ENCODE measurements around the gene ATXN1.

Gene ATXN1

GRCh38 chr6:16716321-16716858 lies 44.9 kb downstream of the ATXN1 start:
- no peaks in the 10 kb centered on the region for H3K9me3 ChIP-seq (ENCODE audit: severe bottlenecking)
- H3K27ac ChIP-seq (ENCODE audit: poor library complexity, severe bottlenecking) = no peak overlapping the region
- H3K36me3 ChIP-seq (ENCODE audit: low read depth) = no peaks in the 10 kb centered on the region
- peaks cover 25% of the 10 kb centered on the region for H3K4me1 ChIP-seq (ENCODE audit: insufficient read depth, poor library complexity, severe bottlenecking)
- TF ChIP-seq CTCF (IDR thresholded peaks at IDR 0.05; ENCODE audit: poor library complexity, severe bottlenecking) = no peak
- DNase-seq (ENCODE audit: low spot score) = no peak
- no peak for ATAC-seq (ENCODE audit: low read depth)
- H3K27me3 ChIP-seq (ENCODE audit: insufficient read depth, poor library complexity, severe bottlenecking) = no peaks in the 10 kb centered on the region
- H3K4me3 ChIP-seq (ENCODE audit: severe bottlenecking) = no peak overlapping the region

GRCh38 chr6:16713597-16713996 lies 47.7 kb downstream of the ATXN1 start:
- no peak overlapping the region for H3K4me3 ChIP-seq (ENCODE audit: severe bottlenecking)
- H3K27ac ChIP-seq (ENCODE audit: poor library complexity, severe bottlenecking) = peak overlapping the region; percentile 84
- H3K4me1 ChIP-seq (ENCODE audit: insufficient read depth, poor library complexity, severe bottlenecking) = peaks cover 30% of the 10 kb centered on the region
- H3K9me3 ChIP-seq (ENCODE audit: severe bottlenecking) = no peaks in the 10 kb centered on the region
- H3K36me3 ChIP-seq (ENCODE audit: low read depth) = no peaks in the 10 kb centered on the region
- H3K27me3 ChIP-seq (ENCODE audit: insufficient read depth, poor library complexity, severe bottlenecking) = no peaks in the 10 kb centered on the region
- TF ChIP-seq CTCF (IDR thresholded peaks at IDR 0.05; ENCODE audit: poor library complexity, severe bottlenecking) = no peak
- no peak for DNase-seq (ENCODE audit: low spot score)
- ATAC-seq (ENCODE audit: low read depth) = no peak

GRCh38 chr6:16712931-16713484 lies 48.3 kb downstream of the ATXN1 start:
- ATAC-seq (ENCODE audit: low read depth) = peak; percentile 78
- Histone ChIP-seq H3K4me1 (ENCODE audit: insufficient read depth, poor library complexity, severe bottlenecking) (peaks cover 30% of the 10 kb centered on the region), H3K27me3 (ENCODE audit: insufficient read depth, poor library complexity, severe bottlenecking) (no peaks in the 10 kb centered on the region), H3K27ac (ENCODE audit: poor library complexity, severe bottlenecking) (peak overlapping the region; percentile 84), H3K36me3 (ENCODE audit: low read depth) (no peaks in the 10 kb centered on the region), H3K9me3 (ENCODE audit: severe bottlenecking) (no peaks in the 10 kb centered on the region), H3K4me3 (ENCODE audit: severe bottlenecking) (no peak overlapping the region)
- no peak for DNase-seq (ENCODE audit: low spot score)
- TF ChIP-seq CTCF (IDR thresholded peaks at IDR 0.05; ENCODE audit: poor library complexity, severe bottlenecking) = peak; percentile 66

GRCh38 chr6:16712255-16712930 lies 48.9 kb downstream of the ATXN1 start:
- no peak overlapping the region for H3K4me3 ChIP-seq (ENCODE audit: severe bottlenecking)
- peak overlapping the region; percentile 84 for H3K27ac ChIP-seq (ENCODE audit: poor library complexity, severe bottlenecking)
- peaks cover 35% of the 10 kb centered on the region for H3K4me1 ChIP-seq (ENCODE audit: insufficient read depth, poor library complexity, severe bottlenecking)
- ATAC-seq (ENCODE audit: low read depth) (no peak; the same call in 2 of the 3 replicates), DNase-seq (ENCODE audit: low spot score) (no peak)
- H3K36me3 ChIP-seq (ENCODE audit: low read depth) = no peaks in the 10 kb centered on the region
- H3K9me3 ChIP-seq (ENCODE audit: severe bottlenecking) = no peaks in the 10 kb centered on the region
- no peaks in the 10 kb centered on the region for H3K27me3 ChIP-seq (ENCODE audit: insufficient read depth, poor library complexity, severe bottlenecking)
- no peak for TF ChIP-seq CTCF (IDR thresholded peaks at IDR 0.05; ENCODE audit: poor library complexity, severe bottlenecking)

All from RWPE2 (cell line).